Omental fat pad (tissue), 4 donors: ENCODE data around the gene TNRC18. TPM values are rescaled to one million over a fixed set of nuclear protein-coding genes. Genes with fewer than 3 reads are reported as not detected.

Experiments used
- ATAC-seq: fragments of 150-250 bp; one replicate; pipeline ENCODE4 v1.9.1; 2016; ENCODE audit warnings: mild to moderate bottlenecking, moderate library complexity; ENCODE audit not compliant: low FRiP score
- DNase-seq: peaks from one replicate; pipeline ENCODE4 v3.0.0-alpha.2; 2019; ENCODE audit warnings: low spot score
- CTCF ChIP-seq, 3 donors: fragments of 450-650 bp; IDR thresholded peaks; one replicate each; pipeline ENCODE4 v1.5.1; 2016 to 2017; ENCODE audit warnings: antibody characterized with exemption in 3 of 3, mild to moderate bottlenecking in 3 of 3, moderate library complexity in 2 of 3
- total RNA-seq, 4 donors: library from RNA; depleted of rRNA; stranded (reverse); fragments of >200 nt; gene quantifications; one replicate each; pipeline ENCODE4 v1.1.0, GENCODE V29; 2016

TNRC18 gene
- total RNA-seq, 4 donors from 2014 or later = 26.0 to 62.4 (median 29.4) TPM

DNA sequence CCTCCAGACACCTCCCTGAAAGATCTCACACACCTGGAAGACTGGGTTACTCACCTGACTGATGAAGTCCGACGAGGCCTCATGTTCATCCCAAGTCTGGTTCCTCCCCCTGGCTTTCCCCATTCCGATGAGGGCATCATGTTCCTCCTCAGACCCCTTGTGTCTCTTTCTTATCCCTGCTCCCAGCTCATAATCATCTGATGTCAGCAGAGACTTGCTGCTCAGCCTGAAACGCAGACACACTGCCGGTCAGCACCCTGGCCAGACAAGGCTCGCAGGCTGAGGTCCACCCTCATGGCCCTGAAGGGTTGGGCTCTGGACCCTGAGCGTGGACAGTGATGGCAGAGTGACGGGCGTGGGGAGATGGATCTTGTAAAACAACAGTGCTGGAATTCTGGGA, 64.3 kb downstream of the TNRC18 start:
- ATAC-seq (no peak), DNase-seq (no peak)
- TF ChIP-seq CTCF (IDR thresholded peaks at IDR 0.05) = no peak

DNA sequence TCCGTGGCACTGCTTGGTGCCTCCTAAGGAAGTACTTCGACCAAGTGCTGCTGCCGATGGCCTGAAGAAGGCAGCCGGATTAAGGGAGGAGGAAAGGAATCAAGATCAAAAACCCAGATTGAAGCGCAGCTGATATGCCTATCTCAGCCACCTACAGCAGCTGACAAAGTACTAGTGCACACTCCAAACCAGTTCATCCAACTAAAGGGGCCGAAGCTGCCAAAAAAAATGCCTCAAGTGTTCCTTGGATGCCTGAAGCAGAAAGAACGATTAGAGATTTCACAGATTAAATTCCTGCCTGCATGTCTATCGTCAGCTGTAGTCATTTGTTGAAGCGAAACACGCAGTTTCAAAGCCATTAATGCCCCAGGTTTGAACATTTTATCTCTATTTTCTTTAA, 65.7 kb downstream of the TNRC18 start:
- TF ChIP-seq CTCF (IDR thresholded peaks at IDR 0.05) = no peak
- ATAC-seq (no peak), DNase-seq (no peak)

DNA sequence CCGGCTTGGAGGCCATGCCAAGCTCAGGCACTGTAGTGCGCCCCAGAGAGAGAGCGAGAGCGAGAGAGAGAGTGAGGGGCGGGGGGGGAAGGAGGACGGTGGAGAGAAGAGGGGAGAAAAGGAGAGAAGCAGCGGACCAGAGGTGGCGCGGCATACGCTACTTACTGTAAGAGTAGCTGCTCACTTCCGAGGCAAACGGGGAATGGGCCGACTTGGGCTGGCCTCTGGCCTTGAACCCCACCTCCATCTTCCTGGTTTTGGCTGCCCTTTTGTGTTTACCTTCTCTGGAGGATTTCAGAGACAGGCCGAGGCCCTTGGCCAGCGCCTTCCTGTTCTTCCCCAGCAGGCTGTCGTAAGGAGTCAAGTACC, 66.9 kb downstream of the TNRC18 start:
- ATAC-seq (no peak), DNase-seq (no peak)
- TF ChIP-seq CTCF (IDR thresholded peaks at IDR 0.05) = no peak

DNA sequence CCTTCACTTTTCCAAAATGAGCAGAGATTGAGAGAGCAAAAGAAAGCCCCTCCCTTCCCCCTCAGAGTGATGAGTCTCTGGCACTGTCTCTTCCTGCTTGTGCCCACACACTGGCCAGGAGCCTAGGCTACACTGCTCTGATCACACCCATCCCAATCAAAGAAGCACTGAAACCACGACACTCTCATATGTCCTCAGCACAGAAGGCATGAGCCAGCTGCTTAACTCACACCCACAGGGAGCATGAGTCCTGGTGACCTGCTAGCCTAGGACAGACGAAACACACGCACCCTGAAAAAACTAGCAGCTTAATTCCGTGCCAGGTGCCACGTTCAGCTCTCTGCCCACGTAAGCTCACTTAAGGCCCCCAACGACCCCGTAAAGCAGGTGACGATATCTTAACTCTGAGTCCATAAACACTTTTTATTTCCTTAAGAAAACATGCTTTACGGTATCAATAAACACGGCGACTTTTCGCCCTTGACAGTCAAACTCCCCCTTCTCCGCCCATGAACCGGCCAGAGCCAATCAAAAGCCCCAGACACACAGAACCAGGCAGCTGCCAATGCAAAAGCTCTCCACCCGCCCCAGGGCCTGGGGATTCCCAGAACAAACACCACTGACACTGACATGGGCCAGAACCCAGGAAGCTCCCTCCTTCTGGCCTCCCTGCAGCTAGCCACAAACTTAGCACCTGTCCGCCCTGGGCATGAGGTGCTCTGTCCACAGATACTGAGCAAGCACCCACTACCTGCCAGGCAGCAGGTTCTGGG, 69.0 kb downstream of the TNRC18 start:
- peak; percentile 85 for ATAC-seq
- no peak for DNase-seq

DNA sequence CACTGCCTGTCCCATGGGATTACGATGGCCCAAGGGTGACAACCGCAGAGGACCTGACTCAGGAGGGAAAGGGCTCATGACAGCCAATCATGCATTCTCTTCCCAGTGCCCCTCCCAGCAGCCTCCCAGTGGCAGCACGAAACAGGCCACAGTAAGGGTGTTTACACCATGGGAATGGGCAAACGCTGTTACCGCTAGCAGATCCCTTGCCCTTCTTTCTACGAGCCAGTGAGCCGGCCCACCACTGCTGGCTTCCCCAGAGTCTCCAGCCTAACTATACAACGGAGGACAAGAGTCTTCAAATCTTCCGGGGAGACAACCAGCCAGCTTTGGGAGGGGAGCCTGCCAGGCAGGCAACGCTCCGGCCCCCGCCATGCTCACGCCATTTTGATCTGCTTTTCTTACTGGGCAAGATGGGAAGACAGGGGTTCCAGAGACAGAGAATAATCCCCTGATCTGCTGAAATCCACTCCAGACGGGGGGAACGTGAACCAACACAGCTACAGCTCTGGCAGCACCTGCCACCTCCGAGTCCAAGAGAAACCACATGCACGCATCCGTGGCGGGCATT, 71.1 kb downstream of the TNRC18 start:
- DNase-seq (no peak), ATAC-seq (no peak)
- TF ChIP-seq CTCF (IDR thresholded peaks at IDR 0.05) = no peak

More for the DNA sequence above, 69.0 kb downstream of the TNRC18 start:
- no peak for TF ChIP-seq CTCF (IDR thresholded peaks at IDR 0.05)

GRCh38 chr7:5351507-5352265, 71.9 kb downstream of the TNRC18 start:
- TF ChIP-seq CTCF (IDR thresholded peaks at IDR 0.05) = no peak
- ATAC-seq = no peak
- no peak for DNase-seq
